GM12878 (cell line): ENCODE data around the gene PRSS1. TPM values are rescaled to one million over a fixed set of nuclear protein-coding genes. Genes with fewer than 3 reads are reported as not detected.

ENCODE experiments used
- ATAC-seq: fragments of 200-7000 bp; cut with Tn5 transposase; 3 replicates; pipeline ENCODE4 v1.9.1; 2020; ENCODE audit warnings: mild to moderate bottlenecking, moderate library complexity
- BruUV-seq: library from RNA; stranded (reverse); fragments of 400-500 nt; replicated peaks from 2 replicates; lab custom pipeline; 2021; lab: Mats Ljungman, UMichigan
- CTCF ChIA-PET: fragments of 300-600 bp; sonication (Branson Sonifier 250); formaldehyde crosslinking; extraction: SDS; loops from one replicate; lab custom pipeline; 2021; ENCODE audit warnings: inconsistent platforms; lab: Yijun Ruan, JAX
- POLR2A ChIA-PET: fragments of 350-600 bp; formaldehyde crosslinking; extraction: SDS; loops from one replicate; lab custom pipeline; 2021; ENCODE audit warnings: inconsistent platforms; lab: Charles Lee
- RAD21 ChIA-PET: fragments of 300-600 bp; sonication (Branson Sonifier 250); formaldehyde crosslinking; loops from one replicate; lab custom pipeline; 2023; ENCODE audit warnings: antibody characterized with exemption; ENCODE audit not compliant: unreplicated experiment; lab: Charles Lee
- SMC1A ChIA-PET: fragments of 300-600 bp; sonication (Branson Sonifier 250); formaldehyde crosslinking; loops from one replicate; lab custom pipeline; 2023; ENCODE audit not compliant: unreplicated experiment, uncharacterized antibody; lab: Charles Lee
- DNase-seq: peaks from one replicate; pipeline ENCODE4 v3.0.0-alpha.2; 2011; ENCODE audit warnings: low read depth, low spot score
- FAIRE-seq: peaks from 3 replicates; lab custom pipeline; 2011; peaks lifted over from hg19 to GRCh38; lab: Jason Lieb, UNC
- H2AFZ ChIP-seq: 2 replicates; pipeline ENCODE4 v1.6.0; 2011; ENCODE audit warnings: low read depth, low read length, control low read depth; ENCODE audit not compliant: control insufficient read depth
- H3K27ac ChIP-seq: 2 replicates; pipeline ENCODE4 v1.5.1; 2011; ENCODE audit warnings: control low read depth; ENCODE audit not compliant: control insufficient read depth, insufficient read depth
- H3K27me3 ChIP-seq, 2 experiments: replicated peaks in 1 of 2; 2 replicates each; pipeline versions ENCODE4 v1.6.0 to v1.6.1; 2011; ENCODE audit warnings: low read length in 1 of 2; ENCODE audit not compliant: control insufficient read depth in 2 of 2, insufficient read depth in 2 of 2
- H3K36me3 ChIP-seq, 2 experiments: 2 replicates each; pipeline ENCODE4 v1.5.1; 2011; ENCODE audit warnings: low read length in 1 of 2; ENCODE audit not compliant: control insufficient read depth in 2 of 2, insufficient read depth in 2 of 2
- H3K4me1 ChIP-seq: 2 replicates; pipeline ENCODE4 v1.6.1; 2011; ENCODE audit warnings: mild to moderate bottlenecking, low read length, moderate library complexity, mixed read lengths; ENCODE audit not compliant: control insufficient read depth, insufficient read depth
- H3K4me2 ChIP-seq: 2 replicates; pipeline ENCODE4 v1.6.0; 2011; ENCODE audit warnings: control low read depth; ENCODE audit not compliant: control insufficient read depth, insufficient read depth
- H3K4me3 ChIP-seq: fragments of 200-600 bp; sonication (generic); 2 replicates; pipeline ENCODE4 v1.5.1; 2016
- H3K79me2 ChIP-seq: 2 replicates; pipeline ENCODE4 v1.6.0; 2011; ENCODE audit warnings: low read length; ENCODE audit not compliant: control insufficient read depth, insufficient read depth
- H3K9ac ChIP-seq: 2 replicates; pipeline ENCODE4 v1.8.0; 2011; ENCODE audit warnings: low read length, control low read depth, mixed read lengths; ENCODE audit not compliant: control insufficient read depth, insufficient read depth
- H3K9me3 ChIP-seq: replicated peaks from 3 replicates; pipeline ENCODE4 v1.5.1; 2011; ENCODE audit warnings: mild to moderate bottlenecking, low read length; ENCODE audit not compliant: control insufficient read depth, insufficient read depth
- H4K20me1 ChIP-seq: 2 replicates; pipeline ENCODE4 v1.6.0; 2011; ENCODE audit not compliant: control insufficient read depth, insufficient read depth
- ATF2 ChIP-seq: IDR thresholded peaks from 2 replicates; pipeline ENCODE4 v1.6.1; 2012; ENCODE audit warnings: low read length, inconsistent platforms
- ATF7 ChIP-seq: fragments of 450-650 bp; IDR thresholded peaks from 2 replicates; pipeline ENCODE4 v1.6.1; 2016; ENCODE audit warnings: low read depth, mild to moderate bottlenecking
- CHD2 ChIP-seq: IDR thresholded peaks from 2 replicates; pipeline ENCODE4 v1.6.1; 2011; ENCODE audit warnings: low read depth, low read length, improper control_type of control experiment, borderline replicate concordance
- DPF2 ChIP-seq: fragments of 450-650 bp; IDR thresholded peaks from 2 replicates; pipeline ENCODE4 v1.6.1; 2017; ENCODE audit warnings: mild to moderate bottlenecking
- FOS ChIP-seq: IDR thresholded peaks from 3 replicates; pipeline ENCODE4 v1.6.1; 2011; ENCODE audit warnings: borderline replicate concordance; ENCODE audit not compliant: insufficient read length; ENCODE audit errors: extremely low read depth
- HDAC2 ChIP-seq: fragments of 200-600 bp; sonication (generic); IDR thresholded peaks from 2 replicates; pipeline ENCODE4 v1.6.1; 2017
- MTA2 ChIP-seq: fragments of 450-650 bp; IDR thresholded peaks from 2 replicates; pipeline ENCODE4 v1.6.1; 2016; ENCODE audit warnings: low read depth, mild to moderate bottlenecking, moderate library complexity
- POLR2AphosphoS2 ChIP-seq: IDR thresholded peaks from 2 replicates; pipeline ENCODE4 v1.6.1; 2011; ENCODE audit warnings: low read depth, mild to moderate bottlenecking, low read length, improper control_type of control experiment, moderate library complexity
- RELA ChIP-seq: fragments of 450-650 bp; IDR thresholded peaks from 2 replicates; pipeline ENCODE4 v1.8.0; 2014; ENCODE audit warnings: borderline replicate concordance; ENCODE audit not compliant: partially characterized antibody
- REST ChIP-seq: IDR thresholded peaks from 2 replicates; pipeline ENCODE4 v1.6.1; 2012; ENCODE audit warnings: mild to moderate bottlenecking, low read depth, low read length
- SUPT20H ChIP-seq: IDR thresholded peaks from 2 replicates; pipeline ENCODE4 v1.6.1; 2011; ENCODE audit warnings: low read depth, mild to moderate bottlenecking, low read length, moderate library complexity, borderline replicate concordance; ENCODE audit not compliant: control insufficient read depth
- TCF7 ChIP-seq: IDR thresholded peaks from 2 replicates; pipeline ENCODE4 v1.6.1; 2014; ENCODE audit warnings: antibody characterized with exemption, borderline replicate concordance
- USF1 ChIP-seq: IDR thresholded peaks from 2 replicates; pipeline ENCODE4 v1.6.1; 2011; ENCODE audit warnings: borderline replicate concordance, low read depth, mild to moderate bottlenecking, moderate library complexity, mixed read lengths, low read length; ENCODE audit not compliant: insufficient read depth; ENCODE audit errors: extremely low read length
- USF2 ChIP-seq: IDR thresholded peaks from 2 replicates; pipeline ENCODE4 v1.6.1; 2011; ENCODE audit warnings: low read depth, low read length, improper control_type of control experiment, borderline replicate concordance
- ZNF384 ChIP-seq: IDR thresholded peaks from 2 replicates; pipeline ENCODE4 v1.6.1; 2012; ENCODE audit warnings: low read depth, mild to moderate bottlenecking, low read length, improper control_type of control experiment, borderline replicate concordance
- WGBS: methylation state at CpG from one replicate; pipeline ENCODE4 v1.1.6; 2016; ENCODE audit warnings: low lambda C conversion rate; ENCODE audit not compliant: insufficient replicate concordance, insufficient coverage; ENCODE audit errors: missing lambda C conversion rate; 5-methylcytosine and 5-hydroxymethylcytosine counted together
- in situ Hi-C: fragments of 300-500 bp; cut with MboI; formaldehyde crosslinking; loops from 9 replicates; pipeline ENCODE4 v1.14.3; 2018; ENCODE audit warnings: mixed read lengths
- intact Hi-C: fragments of 100-400 bp; cut with micrococcal nuclease; formaldehyde crosslinking; loops from one replicate; pipeline ENCODE4 v1.14.2; 2022; ENCODE audit not compliant: unreplicated experiment
- polyA plus RNA-seq, 11 experiments: library from polyadenylated mRNA; depleted of rRNA in 4 of 11; unstranded in 6 of 11; stranded (reverse) in 5 of 11; fragments of >200 nt; fragmentation: Nextera tagmentation in 4 of 11; fragmentation: Illumina TruSeq in 1 of 11; extraction: Ambion mirVana in 4 of 11; extraction: Trizol in 1 of 11; gene quantifications; 1 replicate in 1 of 11; 2 replicates in 10 of 11; pipeline versions ENCODE4 v1.2.1 to v1.2.3, GENCODE V29; 2011 to 2016; ENCODE audit warnings: inconsistent platforms in 2 of 11, missing spikeins in 2 of 11, low read depth in 1 of 11
- total RNA-seq, 4 experiments: library from RNA; depleted of rRNA in 3 of 4; stranded (reverse); fragments of >200 nt in 3 of 4; fragmentation: Illumina TruSeq in 1 of 4; extraction: Trizol in 1 of 4; gene quantifications; 2 replicates each; pipeline versions ENCODE4 v1.2.1 to v1.2.3, GENCODE V29; 2013 to 2021

PRSS1 gene
- total and polyA plus RNA-seq, 10 of the 15 experiments (the other 5 are each of a cell fraction or from before 2014, with no cell fraction given) = 11.9 TPM; not detected in 9

- WGBS = 23% methylated on average over 10 of the region's 10 CpGs
- in situ Hi-C loops (no loop called here), intact Hi-C loops (no loop called here)
- FAIRE-seq = no peak
- CTCF ChIA-PET = interaction anchor here (0.6 kb wide), 1 partner anchor 19 kb away, joined by 3 read pairs; no protein-coding TSS in a partner anchor
- RAD21 ChIA-PET = no interaction called here
- Histone ChIP-seq H4K20me1 (no peaks in the 10 kb centered on the region), H3K4me3 (no peak overlapping the region), H3K9me3 (no peaks in the 10 kb centered on the region), H2AFZ (no peak overlapping the region), H3K27me3 (no peaks in the 10 kb centered on the region), H3K79me2 (no peaks in the 10 kb centered on the region), H3K4me1 (no peaks in the 10 kb centered on the region), H3K4me2 (no peak overlapping the region), H3K36me3 (no peaks in the 10 kb centered on the region), H3K27ac (no peak overlapping the region), H3K9ac (no peak overlapping the region)
- POLR2A ChIA-PET = no interaction called here
- no peak for DNase-seq
- no TSS peak for BruUV-seq
- SMC1A ChIA-PET = no interaction called here
- ATAC-seq = no peak
- no peak for TF ChIP-seq ATF2
- TF ChIP-seq USF1 = no peak
- no peak for TF ChIP-seq REST
- no peak for TF ChIP-seq ZNF384
- no peak for TF ChIP-seq USF2
- no peak for TF ChIP-seq POLR2AphosphoS2
- no peak for TF ChIP-seq ATF7
- no peak for TF ChIP-seq SUPT20H
- TF ChIP-seq MTA2 = no peak
- TF ChIP-seq FOS = no peak
- no peak for TF ChIP-seq TCF7
- TF ChIP-seq RELA = no peak
- TF ChIP-seq CHD2 = no peak
- no peak for TF ChIP-seq HDAC2
- TF ChIP-seq DPF2 = no peak
Measured at GRCh38 chr7:142754681-142755575, 5.7 kb downstream of the PRSS1 start.
